H9 (cell line): ENCODE measurements around the gene NFATC1. TPM values are rescaled to one million over a fixed set of nuclear protein-coding genes. Genes with fewer than 3 reads are reported as not detected.

Experiments used
- DNase-seq: peaks from one replicate; pipeline ENCODE4 v3.0.0-alpha.2; 2017
- H2AFZ ChIP-seq: one replicate; pipeline ENCODE4 v1.6.1; 2013; ENCODE audit warnings: mild to moderate bottlenecking, low read length, control low read depth, moderate library complexity
- H2AK5ac ChIP-seq: 2 replicates; pipeline ENCODE4 v1.6.1; 2013; ENCODE audit warnings: low read length, control low read depth, mixed read lengths; ENCODE audit not compliant: insufficient read length
- H2BK120ac ChIP-seq: one replicate; pipeline ENCODE4 v1.6.1; 2013; ENCODE audit warnings: low read depth, mild to moderate bottlenecking, low read length, control low read depth, inconsistent platforms; ENCODE audit not compliant: poor library complexity, severe bottlenecking
- H2BK12ac ChIP-seq: 2 replicates; pipeline ENCODE4 v1.6.1; 2013; ENCODE audit warnings: low read length, control low read depth, mixed read lengths, low read depth; ENCODE audit not compliant: insufficient read length
- H2BK15ac ChIP-seq: 2 replicates; pipeline ENCODE4 v1.6.1; 2013; ENCODE audit warnings: low read depth, low read length, control low read depth
- H2BK20ac ChIP-seq: one replicate; pipeline ENCODE4 v1.6.1; 2013; ENCODE audit warnings: low read depth, mild to moderate bottlenecking, low read length, control low read depth, inconsistent platforms; ENCODE audit not compliant: poor library complexity, severe bottlenecking
- H2BK5ac ChIP-seq: 2 replicates; pipeline ENCODE4 v1.6.1; 2013; ENCODE audit warnings: low read length, control low read depth, mixed read lengths; ENCODE audit not compliant: insufficient read length
- H3K14ac ChIP-seq: 2 replicates; pipeline ENCODE4 v1.6.1; 2013; ENCODE audit warnings: low read length, control low read depth; ENCODE audit not compliant: insufficient read depth
- H3K18ac ChIP-seq: 2 replicates; pipeline ENCODE4 v1.6.1; 2013; ENCODE audit warnings: low read depth, mild to moderate bottlenecking, mixed read lengths, low read length, control low read depth; ENCODE audit not compliant: insufficient read length
- H3K23ac ChIP-seq: 2 replicates; pipeline ENCODE4 v1.6.1; 2013; ENCODE audit warnings: low read length, control low read depth, mixed read lengths, low read depth; ENCODE audit not compliant: insufficient read length
- H3K23me2 ChIP-seq: 2 replicates; pipeline ENCODE4 v1.6.1; 2013; ENCODE audit warnings: low read depth, mild to moderate bottlenecking, mixed read lengths, low read length, control low read depth; ENCODE audit not compliant: insufficient read length, poor library complexity, severe bottlenecking
- H3K27ac ChIP-seq: 2 replicates; pipeline ENCODE4 v1.5.1; 2013; ENCODE audit warnings: low read length, control low read depth, mixed read lengths, low read depth; ENCODE audit not compliant: insufficient read length
- H3K27me3 ChIP-seq: 2 replicates; pipeline ENCODE4 v1.6.1; 2013; ENCODE audit warnings: low read length, control low read depth, inconsistent platforms; ENCODE audit not compliant: insufficient read depth
- H3K4ac ChIP-seq: 2 replicates; pipeline ENCODE4 v1.6.1; 2013; ENCODE audit warnings: low read depth, mild to moderate bottlenecking, control low read depth, inconsistent platforms, low read length, moderate library complexity
- H3K4me1 ChIP-seq: 2 replicates; pipeline ENCODE4 v1.6.1; 2013; ENCODE audit warnings: low read length, control low read depth, inconsistent platforms; ENCODE audit not compliant: insufficient read depth
- H3K4me2 ChIP-seq: 2 replicates; pipeline ENCODE4 v1.6.1; 2013; ENCODE audit warnings: low read length, control low read depth, mixed read lengths; ENCODE audit not compliant: insufficient read length, insufficient read depth
- H3K56ac ChIP-seq: 2 replicates; pipeline ENCODE4 v1.6.1; 2013; ENCODE audit warnings: low read depth, mild to moderate bottlenecking, mixed read lengths, low read length, control low read depth; ENCODE audit not compliant: insufficient read length
- H3K79me1 ChIP-seq: 2 replicates; pipeline ENCODE4 v1.6.1; 2013; ENCODE audit warnings: low read depth, mild to moderate bottlenecking, moderate library complexity, low read length, control low read depth, inconsistent platforms; ENCODE audit not compliant: insufficient read depth, poor library complexity, severe bottlenecking
- H3K79me2 ChIP-seq: 2 replicates; pipeline ENCODE4 v1.6.1; 2013; ENCODE audit warnings: low read length, control low read depth, inconsistent platforms; ENCODE audit not compliant: insufficient read depth
- H3K9ac ChIP-seq: 2 replicates; pipeline ENCODE4 v1.6.1; 2013; ENCODE audit warnings: low read length, control low read depth, mixed read lengths; ENCODE audit not compliant: insufficient read length; ENCODE audit errors: extremely low read depth
- H3K9me3 ChIP-seq: one replicate; pipeline ENCODE4 v1.6.1; 2013; ENCODE audit warnings: low read depth, low read length, inconsistent platforms; ENCODE audit not compliant: control insufficient read depth
- H3T11ph ChIP-seq: one replicate; pipeline ENCODE4 v1.6.1; 2013; ENCODE audit warnings: mild to moderate bottlenecking, low read length, control low read depth, inconsistent platforms
- H4K20me1 ChIP-seq: one replicate; pipeline ENCODE4 v1.6.1; 2013; ENCODE audit not compliant: control insufficient read depth, insufficient read length, insufficient read depth
- H4K5ac ChIP-seq: 2 replicates; pipeline ENCODE4 v1.6.1; 2013; ENCODE audit warnings: low read depth, mild to moderate bottlenecking, mixed read lengths, low read length, control low read depth; ENCODE audit not compliant: insufficient read length
- H4K8ac ChIP-seq: replicated peaks from 2 replicates; pipeline ENCODE4 v1.6.1; 2013; ENCODE audit warnings: low read length, control low read depth, mixed read lengths, low read depth; ENCODE audit not compliant: insufficient read length
- H4K91ac ChIP-seq: 2 replicates; pipeline ENCODE4 v1.6.1; 2013; ENCODE audit warnings: low read depth, mild to moderate bottlenecking, moderate library complexity, mixed read lengths, low read length, control low read depth; ENCODE audit not compliant: insufficient read length
- H3K27ac Mint-ChIP-seq, 3 experiments: 2 replicates in 2 of 3; 3 replicates in 1 of 3; pipeline ENCODE4 v1.8.0; 2020 to 2021; ENCODE audit warnings: mixed read lengths in 3 of 3, mild to moderate bottlenecking in 1 of 3, moderate library complexity in 1 of 3
- H3K27me3 Mint-ChIP-seq: 2 replicates; pipeline ENCODE4 v1.8.0; 2021; ENCODE audit warnings: low read depth, mild to moderate bottlenecking, moderate library complexity, mixed read lengths
- H3K36me3 Mint-ChIP-seq, 3 experiments: 2 replicates in 2 of 3; 3 replicates in 1 of 3; pipeline ENCODE4 v1.8.0; 2020 to 2021; ENCODE audit warnings: low read depth in 3 of 3, mixed read lengths in 3 of 3; ENCODE audit not compliant: insufficient read depth in 1 of 3
- H3K4me1 Mint-ChIP-seq, 2 experiments: 2 replicates each; pipeline ENCODE4 v1.8.0; 2020; ENCODE audit warnings: mixed read lengths in 2 of 2
- H3K4me3 Mint-ChIP-seq, 2 experiments: 2 replicates in 1 of 2; 3 replicates in 1 of 2; pipeline ENCODE4 v1.8.0; 2020 to 2021; ENCODE audit warnings: mild to moderate bottlenecking in 2 of 2, mixed read lengths in 2 of 2, moderate library complexity in 1 of 2
- H3K9me3 Mint-ChIP-seq, 2 experiments: 2 replicates in 1 of 2; 3 replicates in 1 of 2; pipeline ENCODE4 v1.8.0; 2020; ENCODE audit warnings: mild to moderate bottlenecking in 2 of 2, mixed read lengths in 2 of 2, moderate library complexity in 1 of 2
- CTCF ChIP-seq: fragments of 200-600 bp; sonication (generic); conservative IDR thresholded peaks from 3 replicates; pipeline ENCODE4 v1.8.0; 2021; ENCODE audit warnings: antibody characterized with exemption, mild to moderate bottlenecking
- WGBS: extraction: QIAGEN DNeasy Blood & Tissue Kit; methylation state at CpG from one replicate; pipeline ENCODE4 v1.1.7; 2013; ENCODE audit warnings: missing lambda C conversion rate, low lambda C conversion rate, mixed read lengths; ENCODE audit not compliant: insufficient read length; ENCODE audit errors: extremely low coverage; 5-methylcytosine and 5-hydroxymethylcytosine counted together
- total RNA-seq: library from RNA; stranded (reverse); gene quantifications from 2 replicates; pipeline ENCODE4 v1.2.1, GENCODE V29; 2021

NFATC1 gene
- total RNA-seq, 1 experiment from 2014 or later, result 5.5 TPM

- Histone ChIP-seq H3K4me1 (no peaks in the 10 kb centered on the region), H3K4ac (no peak overlapping the region), H2BK5ac (no peak overlapping the region), H3K9me3 (no peaks in the 10 kb centered on the region), H2BK120ac (no peak overlapping the region), H3K27me3 (no peaks in the 10 kb centered on the region), H2AK5ac (no peak overlapping the region), H3K23me2 (no peaks in the 10 kb centered on the region), H3K18ac (no peak overlapping the region), H3K14ac (no peak overlapping the region), H3K79me1 (no peaks in the 10 kb centered on the region), H3K27ac (no peak overlapping the region), H2BK15ac (no peak overlapping the region), H3K79me2 (no peaks in the 10 kb centered on the region), H3T11ph (no peak overlapping the region), H3K9ac (no peak overlapping the region), H3K56ac (no peak overlapping the region), H4K5ac (no peak overlapping the region), H4K20me1 (peaks cover 3% of the 10 kb centered on the region), H3K23ac (no peak overlapping the region), H3K4me2 (no peak overlapping the region), H2AFZ (no peak overlapping the region), H4K8ac (no peak overlapping the region), H4K91ac (no peak overlapping the region), H2BK20ac (no peak overlapping the region), H2BK12ac (no peak overlapping the region)
- Mint-ChIP-seq H3K27ac (no peak overlapping the region), H3K4me3 (no peak overlapping the region), H3K4me1 (peaks cover 4 to 8% of the 10 kb centered on the region in 2 experiments; a peak in 2 of 4 replicates), H3K36me3 (no peaks in the 10 kb centered on the region), H3K27me3 (no peaks in the 10 kb centered on the region), H3K9me3 (no peaks in the 10 kb centered on the region)
- no peak for TF ChIP-seq CTCF
- WGBS, result no CpG with 5 or more reads among the region's 16 CpGs
- no peak for DNase-seq
These were observed 90.1 kb downstream of the NFATC1 start for GRCh38 chr18:79485788-79486355.
